Activated T-cell treated with anti-CD3 and anti-CD28 coated beads, Interleukin-2, amount 50 U/mL, for 72 hours (primary cell): ENCODE measurements around the gene GOLT1B. TPM values are rescaled to one million over a fixed set of nuclear protein-coding genes. Genes with fewer than 3 reads are reported as not detected.

Source experiments
- ATAC-seq, 2 donors: fragments of 150-1000 bp; cut with Tn5 transposase; replicated peaks in 1 of 2; 2 replicates each; pipeline ENCODE4 v1.10.0; 2021; ENCODE audit warnings: moderate library complexity in 2 of 2, mild to moderate bottlenecking in 1 of 2
- DNase-seq, 2 donors: peaks; one replicate each; pipeline ENCODE4 v3.0.0; 2021 to 2022; ENCODE audit warnings: mixed read lengths in 1 of 2
- H3K27ac Mint-ChIP-seq: one replicate; pipeline ENCODE4 v1.8.0; 2022; ENCODE audit warnings: mild to moderate bottlenecking, moderate library complexity, mixed read lengths
- H3K27me3 Mint-ChIP-seq: one replicate; pipeline ENCODE4 v1.8.0; 2022; ENCODE audit warnings: low read depth, mixed read lengths
- H3K36me3 Mint-ChIP-seq, 2 donors: one replicate each; pipeline ENCODE4 v1.8.0; 2022; ENCODE audit warnings: mixed read lengths in 2 of 2, mild to moderate bottlenecking in 1 of 2; ENCODE audit not compliant: insufficient read depth in 2 of 2
- H3K4me1 Mint-ChIP-seq: one replicate; pipeline ENCODE4 v1.8.0; 2022; ENCODE audit warnings: low read depth, mixed read lengths
- H3K4me3 Mint-ChIP-seq, 2 donors: one replicate each; pipeline ENCODE4 v1.8.0; 2022; ENCODE audit warnings: mild to moderate bottlenecking in 2 of 2, mixed read lengths in 2 of 2, moderate library complexity in 2 of 2
- H3K9me3 Mint-ChIP-seq, 2 donors: one replicate each; pipeline ENCODE4 v1.8.0; 2022; ENCODE audit warnings: mixed read lengths in 2 of 2
- total RNA-seq, 2 donors: library from RNA; stranded (reverse); gene quantifications; one replicate each; pipeline ENCODE4 v1.2.3, GENCODE V29; 2022

Gene GOLT1B
- total RNA-seq, 2 donors from 2014 or later: 46.3 to 51.2 TPM

DNA sequence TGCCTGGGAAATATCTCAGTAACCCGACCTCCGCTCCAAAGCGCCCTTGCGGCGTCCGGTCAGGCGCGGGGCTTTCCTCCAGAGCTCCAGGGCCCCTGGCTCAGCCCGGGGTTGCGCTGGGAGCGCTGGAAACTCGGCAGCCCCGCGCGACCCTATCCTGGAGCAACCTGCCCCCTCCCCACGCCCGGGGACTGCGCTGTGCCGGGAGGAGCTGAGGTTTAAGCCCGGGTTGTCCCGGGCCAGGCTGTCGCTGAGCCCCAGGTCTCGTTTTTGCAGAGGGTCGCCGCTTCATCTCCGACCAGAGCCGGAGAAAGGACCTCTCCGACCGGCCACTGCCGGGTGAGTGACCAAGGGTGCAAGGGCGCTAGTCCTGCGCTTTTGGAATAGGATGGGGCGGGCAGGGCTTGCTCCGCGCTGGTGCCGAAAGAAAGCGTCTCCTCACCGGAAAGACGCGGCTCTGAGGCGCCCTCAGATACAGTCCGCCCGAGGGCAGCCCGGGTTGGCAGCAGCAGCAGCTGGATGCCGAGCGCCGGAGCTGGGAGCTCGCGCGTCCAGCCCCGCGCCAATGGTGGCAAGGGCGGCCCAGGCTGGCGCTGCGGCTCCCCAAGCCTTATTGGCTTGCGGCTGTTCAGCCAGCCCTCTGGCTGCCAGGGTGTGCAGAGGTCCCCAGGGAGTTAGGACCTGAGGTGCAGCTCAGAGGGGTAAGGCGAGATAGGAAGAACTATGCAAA is 26.0 kb downstream of the GOLT1B start:
- Mint-ChIP-seq H3K4me3 (peak overlapping the region; percentile 82 to 88), H3K36me3 (peaks cover 7 to 11% of the 10 kb centered on the region in 2 donors), H3K4me1 (peaks cover 12% of the 10 kb centered on the region), H3K27ac (no peak overlapping the region), H3K9me3 (peaks cover 4 to 9% of the 10 kb centered on the region in 2 donors), H3K27me3 (peaks cover 42% of the 10 kb centered on the region)
- peak; percentile 97 to 98 for ATAC-seq
- peak; percentile 79 to 80 for DNase-seq

DNA sequence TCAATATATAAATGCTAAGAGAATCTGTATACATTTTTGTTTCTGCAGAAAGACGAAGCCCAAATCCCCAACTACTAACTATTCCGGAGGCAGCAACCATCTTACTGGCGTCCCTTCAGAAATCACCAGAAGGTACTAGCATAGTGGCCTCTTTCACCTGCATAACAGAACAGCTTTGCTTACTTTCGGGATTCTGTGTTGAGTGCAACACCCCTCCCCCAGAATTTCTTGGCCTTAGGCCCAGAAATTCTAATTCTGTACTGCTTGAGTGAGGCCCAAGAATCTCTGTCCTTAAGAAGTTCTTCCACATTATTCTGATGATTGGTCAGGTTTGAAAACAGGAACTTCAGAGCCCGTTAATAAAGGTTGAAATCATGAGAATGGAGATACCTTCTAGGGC is 27.4 kb downstream of the GOLT1B start:
- Mint-ChIP-seq H3K27ac (no peak overlapping the region), H3K4me1 (peaks cover 12% of the 10 kb centered on the region), H3K36me3 (peaks cover 7 to 11% of the 10 kb centered on the region in 2 donors), H3K4me3 (peak overlapping the region; percentile 62 to 82), H3K27me3 (peaks cover 42% of the 10 kb centered on the region), H3K9me3 (peaks cover 4 to 9% of the 10 kb centered on the region in 2 donors)
- DNase-seq (no peak), ATAC-seq (no peak)

DNA sequence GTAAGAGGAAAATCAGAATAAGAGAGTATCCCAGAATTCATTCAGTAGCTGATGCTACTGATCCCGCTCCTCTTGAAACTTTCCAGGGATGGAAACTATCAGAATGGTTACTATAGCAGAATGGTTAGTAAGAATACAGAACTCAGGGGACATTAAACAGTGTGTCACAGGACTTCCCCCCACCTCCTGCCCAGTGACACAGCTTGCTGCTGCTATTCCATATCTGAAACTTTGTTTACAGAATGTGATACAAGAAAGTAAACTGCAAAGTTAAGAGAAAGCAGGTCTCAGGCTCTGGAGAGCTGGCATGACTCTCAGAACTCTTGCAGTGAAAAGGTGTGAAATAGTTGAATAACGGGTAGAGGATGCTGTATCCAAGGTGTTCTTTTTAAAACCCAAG is 27.9 kb downstream of the GOLT1B start:
- ATAC-seq (no peak), DNase-seq (no peak)
- Mint-ChIP-seq H3K27ac (no peak overlapping the region), H3K4me3 (no peak overlapping the region), H3K36me3 (peaks cover 4 to 8% of the 10 kb centered on the region in 2 donors), H3K4me1 (peaks cover 12% of the 10 kb centered on the region), H3K9me3 (peaks cover 4 to 6% of the 10 kb centered on the region in 2 donors), H3K27me3 (peaks cover 42% of the 10 kb centered on the region)

DNA sequence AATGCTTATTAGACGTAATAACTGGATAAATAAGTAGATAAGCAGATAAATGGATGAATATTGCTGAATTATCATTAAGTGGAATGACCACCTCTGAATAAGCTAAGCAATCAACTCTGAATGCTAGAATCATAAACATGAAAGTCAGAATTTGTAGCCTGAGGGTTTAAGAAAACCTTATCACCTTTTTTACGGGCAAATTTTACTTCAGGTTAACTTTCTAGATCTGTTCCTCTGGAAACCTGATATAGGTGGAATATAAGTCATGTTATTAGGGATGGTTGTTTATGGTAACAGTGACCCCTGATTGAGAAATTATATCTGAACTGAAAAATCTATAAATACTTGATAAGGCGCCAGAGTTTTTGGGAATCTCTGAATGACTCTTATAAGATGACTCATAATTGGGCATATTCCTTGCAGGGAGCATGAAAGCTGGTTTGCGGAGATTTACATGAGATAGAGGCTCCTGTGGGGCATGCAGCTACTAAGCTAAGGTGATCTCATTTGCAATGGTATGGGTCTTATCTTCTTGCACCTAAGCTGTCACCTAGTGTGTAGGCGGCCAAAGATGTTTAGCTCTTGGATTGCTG is 36.6 kb downstream of the GOLT1B start:
- Mint-ChIP-seq H3K36me3 (no peaks in the 10 kb centered on the region), H3K27me3 (peaks cover 6% of the 10 kb centered on the region), H3K4me1 (peaks cover 28% of the 10 kb centered on the region), H3K9me3 (no peaks in the 10 kb centered on the region), H3K4me3 (no peak overlapping the region), H3K27ac (no peak overlapping the region)
- no peak for DNase-seq
- ATAC-seq: no peak

DNA sequence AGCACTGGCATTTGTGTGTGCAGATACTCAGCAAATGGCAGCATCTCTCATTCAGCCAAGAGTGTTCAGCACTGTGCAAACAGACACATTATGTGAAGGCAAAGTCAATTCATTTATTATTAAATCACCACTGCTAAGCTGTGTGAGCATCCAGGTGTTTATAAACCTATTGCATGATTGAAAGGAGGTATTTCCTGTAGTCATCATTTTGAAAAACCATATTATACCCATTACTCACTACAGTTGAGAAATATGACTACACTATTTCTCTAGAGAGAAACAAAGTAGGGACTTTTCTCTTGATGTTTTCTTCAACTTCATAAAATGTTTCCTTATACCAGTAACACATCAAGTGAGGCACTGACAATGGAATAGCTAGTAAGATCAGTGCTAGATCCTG is 38.2 kb downstream of the GOLT1B start:
- Mint-ChIP-seq H3K36me3 (no peaks in the 10 kb centered on the region), H3K27ac (peak overlapping the region; percentile 45), H3K9me3 (no peaks in the 10 kb centered on the region), H3K4me3 (peak overlapping the region in 1 of 2 donors; percentile 7), H3K4me1 (peaks cover 28% of the 10 kb centered on the region), H3K27me3 (peaks cover 12% of the 10 kb centered on the region)
- ATAC-seq (peak; percentile 95), DNase-seq (no peak)

DNA sequence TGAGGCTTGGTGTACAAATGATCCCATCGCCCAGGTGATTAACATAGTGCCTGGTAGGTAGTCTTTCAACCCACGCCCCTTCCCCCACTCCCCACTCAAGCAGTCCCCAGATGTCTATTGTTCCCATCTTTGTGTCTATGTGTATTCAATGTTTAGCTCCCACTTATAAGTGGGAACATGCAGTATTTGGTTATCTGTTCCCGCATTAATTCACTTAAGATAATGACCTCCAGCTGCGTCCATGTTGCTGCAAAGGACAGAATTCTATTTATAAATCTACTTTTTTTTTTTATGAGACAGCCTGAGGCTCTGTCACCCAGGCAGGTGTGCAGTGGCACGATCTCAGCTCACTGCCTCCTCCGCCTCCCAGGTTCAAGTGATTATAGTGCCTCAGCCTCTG is 40.2 kb downstream of the GOLT1B start:
- no peak for ATAC-seq
- Mint-ChIP-seq H3K9me3 (no peaks in the 10 kb centered on the region), H3K27ac (no peak overlapping the region), H3K27me3 (peaks cover 12% of the 10 kb centered on the region), H3K4me1 (peaks cover 28% of the 10 kb centered on the region), H3K36me3 (no peaks in the 10 kb centered on the region), H3K4me3 (no peak overlapping the region)
- DNase-seq: no peak

DNA sequence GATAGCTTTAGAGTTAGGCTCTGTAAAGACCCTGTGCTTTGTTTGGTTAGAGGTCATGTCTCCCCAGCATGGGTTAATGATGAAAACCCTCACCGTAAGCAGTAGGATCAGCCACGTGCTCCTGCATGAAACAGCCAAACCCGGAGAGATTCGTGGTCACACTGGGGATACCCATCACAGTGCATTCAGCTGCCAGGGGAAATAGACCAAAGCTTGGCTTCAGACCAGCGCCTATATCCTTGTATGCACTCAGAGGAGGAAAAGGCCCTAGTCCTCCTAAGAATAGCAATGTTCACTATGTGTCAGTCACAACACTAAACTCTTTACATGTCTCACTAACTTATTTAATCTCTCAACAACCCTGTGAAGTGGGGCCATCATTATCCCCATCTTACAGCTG is 40.8 kb downstream of the GOLT1B start:
- no peak for ATAC-seq
- peaks cover 32% of the 10 kb centered on the region for H3K4me1 Mint-ChIP-seq
- no peaks in the 10 kb centered on the region for H3K36me3 Mint-ChIP-seq
- no peak overlapping the region for H3K4me3 Mint-ChIP-seq
- no peak overlapping the region for H3K27ac Mint-ChIP-seq
- no peak for DNase-seq
- H3K27me3 Mint-ChIP-seq: peaks cover 12% of the 10 kb centered on the region
- H3K9me3 Mint-ChIP-seq: no peaks in the 10 kb centered on the region

DNA sequence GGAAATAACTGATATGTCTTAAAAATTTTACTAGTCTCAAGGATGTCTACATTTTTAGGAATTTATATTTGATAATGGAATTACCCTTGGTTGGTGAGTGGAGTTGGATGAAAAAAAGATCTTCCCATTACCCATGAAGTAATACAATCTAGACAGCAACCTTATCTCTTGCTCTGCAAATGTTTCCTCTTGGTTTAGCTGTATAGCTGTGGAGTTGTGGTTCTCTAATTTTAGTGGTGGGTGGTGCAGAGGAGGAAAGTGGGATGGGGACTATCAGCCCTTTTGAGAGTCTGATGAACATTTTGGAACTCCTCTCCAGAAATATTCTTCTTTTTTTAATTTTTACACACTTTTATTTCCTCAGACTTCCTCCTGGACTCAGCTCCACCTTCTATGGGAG is 41.6 kb downstream of the GOLT1B start:
- Mint-ChIP-seq H3K4me3 (no peak overlapping the region), H3K27ac (no peak overlapping the region), H3K36me3 (no peaks in the 10 kb centered on the region), H3K4me1 (peaks cover 40% of the 10 kb centered on the region), H3K9me3 (peaks cover 0 to 1% of the 10 kb centered on the region in 2 donors), H3K27me3 (peaks cover 12% of the 10 kb centered on the region)
- ATAC-seq (no peak), DNase-seq (no peak)

DNA sequence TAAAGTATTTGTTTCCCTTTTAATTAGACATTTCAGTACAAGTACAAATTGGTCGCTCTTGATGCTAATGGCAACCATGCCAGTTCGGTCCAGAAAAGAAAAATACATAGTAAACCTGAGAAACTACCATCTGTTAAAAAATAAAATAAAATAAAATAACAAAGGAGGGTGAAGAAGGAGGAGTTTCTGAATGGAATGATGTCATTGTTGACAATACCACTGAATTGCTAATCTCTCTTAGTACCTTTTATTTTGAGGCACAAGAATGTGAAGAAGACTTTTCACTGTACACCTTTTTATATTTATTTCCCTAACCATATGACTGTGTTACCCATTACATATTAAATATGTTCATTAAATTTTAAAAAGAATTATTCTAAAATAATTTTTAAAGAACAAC is 44.0 kb downstream of the GOLT1B start:
- ATAC-seq: no peak
- peaks cover 0 to 1% of the 10 kb centered on the region in 2 donors for H3K9me3 Mint-ChIP-seq
- no peak overlapping the region for H3K27ac Mint-ChIP-seq

DNA sequence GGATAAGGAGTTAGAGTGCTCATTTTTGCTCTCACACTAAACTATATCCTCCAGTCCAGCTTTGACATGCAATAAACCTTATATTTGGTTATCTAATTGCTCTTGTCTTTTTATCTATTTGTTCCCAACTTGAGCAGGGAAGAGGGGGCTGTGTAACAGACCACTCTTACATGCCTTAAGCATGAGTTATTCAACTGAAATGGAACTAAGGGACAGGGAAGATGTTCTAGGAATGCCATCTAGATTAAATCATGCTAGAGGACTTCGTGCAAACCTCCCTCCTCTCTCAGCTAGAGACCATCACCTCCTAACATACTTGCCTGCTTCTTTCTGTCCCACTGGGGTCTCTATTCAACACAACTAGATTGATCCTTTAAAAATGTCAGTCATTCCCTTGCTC is 45.1 kb downstream of the GOLT1B start:
- Mint-ChIP-seq H3K36me3 (no peaks in the 10 kb centered on the region), H3K4me3 (no peak overlapping the region), H3K9me3 (peaks cover 0 to 1% of the 10 kb centered on the region in 2 donors), H3K4me1 (peaks cover 23% of the 10 kb centered on the region), H3K27ac (no peak overlapping the region), H3K27me3 (peaks cover 12% of the 10 kb centered on the region)
- ATAC-seq (no peak), DNase-seq (no peak)

More for the DNA sequence above, 44.0 kb downstream of the GOLT1B start:
- Mint-ChIP-seq H3K36me3 (no peaks in the 10 kb centered on the region), H3K27me3 (peaks cover 12% of the 10 kb centered on the region), H3K4me3 (no peak overlapping the region), H3K4me1 (peaks cover 25% of the 10 kb centered on the region)
- no peak for DNase-seq

DNA sequence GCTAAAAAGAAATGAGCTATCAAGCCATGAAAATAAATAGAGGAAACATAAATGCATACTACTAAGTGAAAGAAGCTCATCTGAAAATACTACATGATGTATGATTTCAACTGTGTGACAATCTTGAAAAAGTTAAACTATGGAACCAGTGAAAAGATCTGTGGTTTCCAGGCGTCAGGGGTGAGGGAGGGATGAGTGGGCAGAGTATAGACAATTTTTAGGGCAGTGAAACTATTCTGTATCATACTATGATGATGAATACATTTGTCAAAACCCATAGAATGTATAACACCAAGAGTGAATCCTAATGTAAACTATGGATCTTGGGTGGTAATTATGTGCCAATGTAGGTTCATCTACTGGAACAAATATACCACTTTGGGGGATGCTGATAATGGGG is 45.8 kb downstream of the GOLT1B start:
- H3K4me1 Mint-ChIP-seq: peaks cover 23% of the 10 kb centered on the region
- H3K4me3 Mint-ChIP-seq: peak overlapping the region in 1 of 2 donors; percentile 25
- peak; percentile 15 to 37 for DNase-seq
- no peak overlapping the region for H3K27ac Mint-ChIP-seq
- H3K9me3 Mint-ChIP-seq: peaks cover 0 to 1% of the 10 kb centered on the region in 2 donors
- peak; percentile 89 to 95 for ATAC-seq
- H3K36me3 Mint-ChIP-seq: no peaks in the 10 kb centered on the region
- H3K27me3 Mint-ChIP-seq: peaks cover 12% of the 10 kb centered on the region

DNA sequence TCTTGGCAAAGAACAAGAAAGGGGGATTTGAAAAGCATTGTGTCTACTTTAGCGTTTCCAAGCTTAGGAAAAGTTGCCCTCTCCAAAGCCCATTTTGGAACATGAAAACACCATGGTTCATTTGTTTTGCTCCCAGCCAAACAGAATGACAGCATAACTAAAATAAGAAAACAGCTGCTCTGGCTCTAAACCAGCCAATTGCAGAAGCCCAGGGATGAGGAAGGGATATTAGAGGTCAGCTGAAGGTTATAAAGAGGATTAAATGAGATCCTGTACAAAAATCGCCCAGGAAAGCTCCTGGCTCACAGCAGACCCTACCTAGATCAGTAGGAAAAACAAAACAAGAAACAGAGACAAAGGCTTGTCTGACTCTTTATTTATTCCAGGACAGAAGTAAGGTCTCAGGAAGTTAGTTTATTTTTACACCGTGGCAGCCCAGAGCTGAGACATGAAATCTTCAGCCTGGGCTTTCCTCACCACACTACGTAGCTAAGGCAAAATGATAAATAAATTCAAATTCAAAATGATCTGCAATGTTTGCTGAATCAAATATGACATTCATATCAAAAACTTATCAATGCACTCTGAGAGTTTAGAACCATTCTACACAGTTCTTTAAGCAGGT is 50.4 kb downstream of the GOLT1B start:
- H3K9me3 Mint-ChIP-seq: peaks cover 0 to 1% of the 10 kb centered on the region in 2 donors
- peaks cover 18% of the 10 kb centered on the region for H3K4me1 Mint-ChIP-seq
- H3K4me3 Mint-ChIP-seq: no peak overlapping the region
- no peaks in the 10 kb centered on the region for H3K36me3 Mint-ChIP-seq
- H3K27ac Mint-ChIP-seq: no peak overlapping the region
- no peaks in the 10 kb centered on the region for H3K27me3 Mint-ChIP-seq
- no peak for DNase-seq
- no peak for ATAC-seq

DNA sequence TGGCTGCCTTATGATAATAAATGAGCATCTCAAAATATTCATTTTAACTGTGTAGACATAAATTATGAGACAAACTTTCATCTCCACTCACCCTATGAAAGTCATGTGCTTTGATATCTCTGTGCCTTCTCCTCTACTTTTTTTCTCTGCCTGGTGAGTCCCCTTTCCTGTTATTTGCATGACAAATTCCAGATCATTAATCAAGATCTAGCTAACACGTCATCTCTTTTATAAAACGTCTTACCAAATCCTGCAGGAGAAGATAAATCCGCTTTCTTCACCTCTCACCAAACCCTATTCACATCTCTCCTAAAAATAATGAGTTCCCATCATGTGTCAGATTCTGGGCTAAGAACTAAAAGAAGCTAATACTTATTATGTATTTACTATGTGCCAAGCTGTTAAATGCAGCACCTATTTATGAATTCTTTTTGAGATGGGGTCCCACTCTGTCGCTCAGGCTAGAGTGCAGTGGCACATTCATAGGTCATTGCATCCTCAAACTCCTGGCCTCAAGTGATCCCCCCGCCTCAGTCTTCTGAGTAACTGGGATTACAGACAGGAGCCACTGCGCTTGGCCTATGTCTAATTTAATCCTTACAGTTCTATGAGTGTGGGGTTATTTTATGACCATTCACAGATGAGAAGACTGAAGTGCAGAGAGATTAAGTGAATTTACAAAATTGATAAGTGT is 51.2 kb downstream of the GOLT1B start:
- DNase-seq (no peak), ATAC-seq (no peak)
- Mint-ChIP-seq H3K9me3 (no peaks in the 10 kb centered on the region), H3K4me1 (peaks cover 10% of the 10 kb centered on the region), H3K27ac (no peak overlapping the region), H3K27me3 (no peaks in the 10 kb centered on the region), H3K4me3 (no peak overlapping the region), H3K36me3 (no peaks in the 10 kb centered on the region)
